ENCODE measurements around the gene PPP1R14D. TPM values are rescaled to one million over a fixed set of nuclear protein-coding genes. Genes with fewer than 3 reads are reported as not detected.

Gene PPP1R14D, protein sequence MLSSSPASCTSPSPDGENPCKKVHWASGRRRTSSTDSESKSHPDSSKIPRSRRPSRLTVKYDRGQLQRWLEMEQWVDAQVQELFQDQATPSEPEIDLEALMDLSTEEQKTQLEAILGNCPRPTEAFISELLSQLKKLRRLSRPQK
- not detected in 2 replicates for total RNA-seq (ENCODE audit: low replicate concordance)

DNA sequence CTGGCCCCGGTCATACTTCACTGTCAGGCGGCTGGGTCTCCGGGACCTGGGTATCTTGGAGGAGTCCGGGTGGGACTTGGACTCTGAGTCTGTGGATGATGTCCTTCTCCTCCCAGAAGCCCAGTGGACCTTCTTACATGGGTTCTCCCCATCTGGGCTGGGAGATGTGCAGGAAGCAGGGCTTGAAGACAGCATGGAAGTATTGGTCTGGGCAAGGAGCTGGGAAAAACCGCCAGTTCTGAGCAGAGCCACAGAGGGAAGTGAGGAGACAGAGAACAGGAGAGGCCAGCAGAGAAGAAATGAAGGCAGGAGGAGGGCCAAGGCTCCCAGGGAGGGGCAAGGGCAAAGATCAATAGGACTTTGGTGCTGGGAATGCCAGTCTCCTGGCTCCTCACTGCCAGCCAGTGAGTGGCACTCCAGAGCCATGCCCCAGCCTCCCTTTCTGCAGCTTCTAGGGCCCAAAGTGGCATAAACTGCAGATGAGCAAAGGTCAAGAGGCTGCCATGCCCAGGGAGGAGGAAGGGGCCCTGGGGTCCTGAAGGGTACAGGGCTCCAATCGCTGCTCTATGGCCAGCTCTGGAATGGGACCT, at the start of gene PPP1R14D:
Gene PPP1R14D (minus strand): TSS at position 262 of the 590 bp plus-strand sequence. CDS start 67 bp downstream, at position 195.
- Histone ChIP-seq H3K9me3 (ENCODE audit: low read depth) (no peaks in the 10 kb centered on the region), H3K79me2 (ENCODE audit: low read depth) (no peaks in the 10 kb centered on the region), H3F3A (ENCODE audit: low read depth) (no peaks in the 10 kb centered on the region), H3K27me3 (no peaks in the 10 kb centered on the region), H3K9ac (no peak within 1 kb of the TSS), H4K20me1 (ENCODE audit: low read depth) (no peaks in the 10 kb centered on the region), H3K4me3 (no peak within 1 kb of the TSS), H3K4me1 (no peaks in the 10 kb centered on the region), H3K27ac (no peak within 1 kb of the TSS), H3K36me3 (no peaks in the 10 kb centered on the region), H3K4me2 (no peak within 1 kb of the TSS), H2AFZ (replicated peaks) (no peak within 1 kb of the TSS)
- Mint-ChIP-seq H3K4me1 (peaks cover 2% of the 10 kb centered on the region), H3K27me3 (ENCODE audit: insufficient read depth, low read depth) (no peaks in the 10 kb centered on the region), H3K4me3 (no peak within 1 kb of the TSS), H3K36me3 (no peaks in the 10 kb centered on the region), H3K9me3 (no peaks in the 10 kb centered on the region), H3K27ac (no peak within 1 kb of the TSS)
- no peak for TF ChIP-seq EZH2phosphoT487 (IDR thresholded peaks at IDR 0.05)
- no peak for TF ChIP-seq CTCF (IDR thresholded peaks at IDR 0.05)
- TF ChIP-seq EZH2 (IDR thresholded peaks at IDR 0.05): no peak
- DNase-seq (ENCODE audit: low spot score): no peak

GRCh38 chr15:40877694-40878093, 49.2 kb upstream of the PPP1R14D start:
- H3K36me3 ChIP-seq: no peaks in the 10 kb centered on the region
- peaks cover 5% of the 10 kb centered on the region for H3K4me1 Mint-ChIP-seq
- H3F3A ChIP-seq (ENCODE audit: low read depth): peaks cover 6% of the 10 kb centered on the region
- peaks cover 22% of the 10 kb centered on the region for H3K27me3 ChIP-seq
- no peak overlapping the region for H3K27ac Mint-ChIP-seq
- H2AFZ ChIP-seq (replicated peaks): no peak overlapping the region
- no peaks in the 10 kb centered on the region for H3K9me3 ChIP-seq (ENCODE audit: low read depth)
- H3K79me2 ChIP-seq (ENCODE audit: low read depth): no peaks in the 10 kb centered on the region
- no peaks in the 10 kb centered on the region for H3K9me3 Mint-ChIP-seq
- TF ChIP-seq EZH2 (IDR thresholded peaks at IDR 0.05) (no peak), CTCF (IDR thresholded peaks at IDR 0.05) (no peak), EZH2phosphoT487 (IDR thresholded peaks at IDR 0.05) (no peak)
- no peaks in the 10 kb centered on the region for H3K36me3 Mint-ChIP-seq
- peaks cover 4% of the 10 kb centered on the region for H3K4me1 ChIP-seq
- peaks cover 14% of the 10 kb centered on the region for H3K27me3 Mint-ChIP-seq (ENCODE audit: insufficient read depth, low read depth)
- no peak overlapping the region for H3K27ac ChIP-seq
- DNase-seq (ENCODE audit: low spot score): no peak
- H3K4me3 ChIP-seq: no peak overlapping the region
- H4K20me1 ChIP-seq (ENCODE audit: low read depth): peaks cover 3% of the 10 kb centered on the region
- no peak overlapping the region for H3K4me3 Mint-ChIP-seq
- H3K9ac ChIP-seq: no peak overlapping the region
- no peak overlapping the region for H3K4me2 ChIP-seq

DNA sequence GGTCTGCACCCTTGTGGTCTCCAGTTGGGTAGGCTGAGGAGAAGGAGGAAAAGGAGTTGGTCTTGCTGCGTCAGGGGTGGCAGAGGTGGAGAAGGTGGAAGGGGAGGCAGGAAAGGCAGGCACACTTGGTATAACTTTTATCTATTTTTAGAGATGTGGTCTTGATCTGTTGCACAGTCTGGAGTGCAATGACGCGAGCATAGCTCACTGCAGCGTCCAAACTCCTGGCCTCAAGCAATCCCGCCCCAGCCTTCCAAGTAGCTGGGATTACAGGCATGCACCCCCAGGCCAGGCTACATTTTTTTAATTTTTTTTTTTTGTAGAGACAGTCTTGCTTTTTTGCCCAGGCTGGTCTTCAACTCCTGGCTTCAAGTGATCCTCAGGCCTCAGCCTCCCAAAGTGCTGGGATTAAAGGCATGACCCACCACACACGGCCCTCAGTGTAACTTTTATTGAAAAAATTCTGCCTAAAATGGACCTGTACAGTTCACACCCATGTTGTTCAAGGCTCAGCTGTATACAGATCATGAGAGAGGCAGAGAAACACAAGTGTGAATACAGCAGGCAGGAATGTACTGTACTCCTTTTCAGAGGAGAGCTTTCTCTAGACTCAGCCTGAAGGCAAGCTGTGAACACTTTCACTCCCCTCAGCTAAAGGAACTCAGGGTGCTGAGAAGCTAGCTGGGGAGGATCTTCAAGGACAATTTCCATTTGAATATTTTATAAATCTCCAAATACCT, 47.7 kb upstream of the PPP1R14D start:
- no peak overlapping the region for H2AFZ ChIP-seq (replicated peaks)
- H3K4me1 ChIP-seq: peaks cover 4% of the 10 kb centered on the region
- DNase-seq (ENCODE audit: low spot score): no peak
- TF ChIP-seq EZH2 (IDR thresholded peaks at IDR 0.05) (no peak), CTCF (IDR thresholded peaks at IDR 0.05) (no peak), EZH2phosphoT487 (IDR thresholded peaks at IDR 0.05) (no peak)
- peaks cover 9% of the 10 kb centered on the region for H3F3A ChIP-seq (ENCODE audit: low read depth)
- peaks cover 4% of the 10 kb centered on the region for H4K20me1 ChIP-seq (ENCODE audit: low read depth)
- Mint-ChIP-seq H3K4me1 (peaks cover 5% of the 10 kb centered on the region), H3K9me3 (no peaks in the 10 kb centered on the region), H3K36me3 (no peaks in the 10 kb centered on the region), H3K27ac (no peak overlapping the region), H3K4me3 (no peak overlapping the region), H3K27me3 (ENCODE audit: insufficient read depth, low read depth) (peaks cover 21% of the 10 kb centered on the region)
- H3K27ac ChIP-seq: no peak overlapping the region
- H3K36me3 ChIP-seq: no peaks in the 10 kb centered on the region
- no peak overlapping the region for H3K9ac ChIP-seq
- no peak overlapping the region for H3K4me2 ChIP-seq
- peaks cover 29% of the 10 kb centered on the region for H3K27me3 ChIP-seq
- H3K79me2 ChIP-seq (ENCODE audit: low read depth): no peaks in the 10 kb centered on the region
- H3K4me3 ChIP-seq: no peak overlapping the region
- no peaks in the 10 kb centered on the region for H3K9me3 ChIP-seq (ENCODE audit: low read depth)

Data from neural progenitor cell (in vitro differentiated cells).